Activated naive CD8-positive, alpha-beta T cell (primary cell): ENCODE results near the gene HS3ST3A1.

Source experiments
- H3K27ac Mint-ChIP-seq: one replicate; pipeline ENCODE4 v1.8.0; 2021; ENCODE audit warnings: mixed read lengths
- H3K27me3 Mint-ChIP-seq: one replicate; pipeline ENCODE4 v1.8.0; 2021; ENCODE audit warnings: mixed read lengths
- H3K36me3 Mint-ChIP-seq: one replicate; pipeline ENCODE4 v1.8.0; 2021; ENCODE audit warnings: mixed read lengths
- H3K4me1 Mint-ChIP-seq: one replicate; pipeline ENCODE4 v1.8.0; 2021; ENCODE audit warnings: low read depth, mixed read lengths
- H3K4me3 Mint-ChIP-seq: one replicate; pipeline ENCODE4 v1.8.0; 2021; ENCODE audit warnings: mild to moderate bottlenecking, mixed read lengths
- H3K9me3 Mint-ChIP-seq: one replicate; pipeline ENCODE4 v1.8.0; 2021; ENCODE audit warnings: low read depth, mixed read lengths

Gene HS3ST3A1

DNA sequence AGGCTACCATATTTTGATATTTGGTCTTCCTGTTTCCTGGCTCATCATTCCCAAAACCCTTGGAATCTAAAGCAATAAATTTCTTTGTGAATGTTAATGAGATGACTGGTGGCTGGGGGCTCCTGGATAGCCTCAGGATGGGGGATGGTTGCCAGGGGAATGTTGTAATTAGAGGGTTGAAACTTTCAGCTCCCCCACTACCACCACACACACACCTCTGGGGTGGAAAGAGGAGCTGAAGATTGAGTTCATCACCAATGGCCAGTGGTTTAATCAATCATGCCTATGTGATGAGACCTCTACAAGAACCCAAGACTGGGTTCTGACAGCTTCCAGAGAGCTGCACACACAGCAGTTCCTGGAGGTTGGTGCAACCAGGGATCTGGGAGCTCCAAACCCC lies 59.1 kb downstream of the HS3ST3A1 start:
- H3K4me1 Mint-ChIP-seq: no peaks in the 10 kb centered on the region
- peaks cover 17% of the 10 kb centered on the region for H3K27me3 Mint-ChIP-seq
- H3K9me3 Mint-ChIP-seq: peaks cover 3% of the 10 kb centered on the region
- H3K4me3 Mint-ChIP-seq: no peak overlapping the region
- no peak overlapping the region for H3K27ac Mint-ChIP-seq
- H3K36me3 Mint-ChIP-seq: no peaks in the 10 kb centered on the region

DNA sequence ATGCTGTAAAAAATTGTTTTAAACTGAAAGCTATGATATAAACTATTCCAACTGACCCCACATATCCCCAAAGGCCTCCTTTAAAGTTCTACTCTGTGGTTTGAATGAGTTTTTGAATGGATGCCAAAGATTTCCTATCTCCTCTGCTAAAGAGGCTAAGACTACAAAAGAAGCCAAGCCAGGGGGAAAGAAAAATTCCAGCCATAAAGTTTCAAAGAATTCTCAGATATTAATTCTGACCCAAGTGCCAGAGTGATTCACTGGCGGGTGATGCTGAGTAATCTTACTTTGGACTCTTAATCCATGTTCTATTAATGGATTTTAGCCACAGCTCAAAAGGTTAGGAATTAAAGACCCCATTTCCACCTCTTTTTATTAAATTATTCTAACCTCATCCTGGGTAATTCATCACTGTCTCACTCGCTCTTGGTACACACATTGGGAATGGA lies 60.7 kb downstream of the HS3ST3A1 start:
- H3K36me3 Mint-ChIP-seq: no peaks in the 10 kb centered on the region
- H3K9me3 Mint-ChIP-seq: peaks cover 3% of the 10 kb centered on the region
- no peak overlapping the region for H3K27ac Mint-ChIP-seq
- H3K27me3 Mint-ChIP-seq: peaks cover 18% of the 10 kb centered on the region
- H3K4me3 Mint-ChIP-seq: no peak overlapping the region
- no peaks in the 10 kb centered on the region for H3K4me1 Mint-ChIP-seq

DNA sequence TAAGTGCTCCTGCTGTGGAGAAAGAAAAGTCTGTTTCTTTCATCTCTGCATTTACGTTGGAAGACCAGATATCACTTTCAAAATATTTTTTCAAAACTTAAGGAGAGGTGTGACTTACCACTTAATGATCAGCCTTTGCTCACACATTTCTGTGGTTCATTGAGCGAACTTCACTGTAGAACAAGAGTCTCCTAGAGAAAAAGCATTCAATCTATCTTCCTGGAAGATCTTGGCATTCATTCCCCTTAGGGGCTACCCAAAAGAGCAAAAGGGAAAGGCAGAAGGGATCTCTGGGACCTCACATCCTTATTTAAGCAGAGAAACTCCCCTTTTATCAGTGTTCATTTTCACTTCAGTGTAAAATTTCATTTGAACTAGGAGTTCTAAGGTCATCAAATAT lies 61.2 kb downstream of the HS3ST3A1 start:
- H3K27me3 Mint-ChIP-seq: peaks cover 17% of the 10 kb centered on the region
- H3K4me1 Mint-ChIP-seq: no peaks in the 10 kb centered on the region
- H3K4me3 Mint-ChIP-seq: no peak overlapping the region
- H3K36me3 Mint-ChIP-seq: no peaks in the 10 kb centered on the region
- peaks cover 3% of the 10 kb centered on the region for H3K9me3 Mint-ChIP-seq
- H3K27ac Mint-ChIP-seq: no peak overlapping the region

DNA sequence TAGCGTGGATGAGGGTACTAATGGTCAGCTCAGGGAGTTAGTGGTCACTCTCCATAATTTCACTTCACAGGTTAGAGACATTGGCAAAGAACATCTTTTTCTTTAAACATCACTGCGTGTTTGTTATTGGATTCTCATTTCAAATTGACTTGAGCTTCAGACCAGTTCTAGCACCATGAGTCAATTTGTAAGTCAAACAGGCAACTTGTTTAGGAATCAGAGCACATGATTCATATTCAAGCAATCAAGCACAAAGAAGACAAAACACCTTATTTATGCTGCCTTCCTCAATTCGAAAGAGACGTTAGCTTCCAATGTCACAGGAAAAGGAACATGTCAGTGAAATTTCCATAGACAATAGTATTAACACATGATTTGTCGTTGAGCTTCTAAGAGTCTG lies 62.3 kb downstream of the HS3ST3A1 start:
- Mint-ChIP-seq H3K4me1 (no peaks in the 10 kb centered on the region), H3K4me3 (no peak overlapping the region), H3K27me3 (peaks cover 17% of the 10 kb centered on the region), H3K36me3 (no peaks in the 10 kb centered on the region), H3K27ac (no peak overlapping the region), H3K9me3 (peaks cover 3% of the 10 kb centered on the region)

DNA sequence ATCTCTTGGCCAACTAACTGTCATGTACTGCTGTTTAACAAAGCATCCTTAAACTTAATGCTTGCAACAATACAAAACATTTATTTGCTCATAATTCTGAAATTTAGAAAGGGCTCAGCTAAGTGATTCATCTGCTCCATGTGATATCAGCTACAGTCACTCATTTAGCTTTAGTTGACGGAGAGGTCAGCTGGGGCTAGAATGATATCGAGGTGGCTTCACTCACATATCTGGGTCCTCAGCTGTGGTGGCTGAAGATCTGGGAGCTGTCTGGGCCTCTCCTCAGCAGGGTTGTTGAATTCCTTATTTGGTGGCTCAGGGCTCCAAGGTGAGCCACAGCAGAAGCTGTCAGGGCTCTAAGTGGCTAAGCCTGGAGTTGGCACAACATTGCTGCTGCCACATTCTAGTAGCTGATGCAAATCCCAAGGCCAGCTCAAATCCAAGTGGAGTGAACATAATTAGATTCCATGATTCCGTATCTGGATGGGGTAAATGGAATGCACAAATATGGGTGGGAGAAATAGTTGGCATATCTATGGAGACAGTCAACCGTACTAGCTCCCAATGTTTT lies 62.8 kb downstream of the HS3ST3A1 start:
- no peaks in the 10 kb centered on the region for H3K4me1 Mint-ChIP-seq
- H3K27ac Mint-ChIP-seq: no peak overlapping the region
- peaks cover 19% of the 10 kb centered on the region for H3K27me3 Mint-ChIP-seq
- no peaks in the 10 kb centered on the region for H3K36me3 Mint-ChIP-seq
- H3K4me3 Mint-ChIP-seq: no peak overlapping the region
- H3K9me3 Mint-ChIP-seq: peaks cover 3% of the 10 kb centered on the region

DNA sequence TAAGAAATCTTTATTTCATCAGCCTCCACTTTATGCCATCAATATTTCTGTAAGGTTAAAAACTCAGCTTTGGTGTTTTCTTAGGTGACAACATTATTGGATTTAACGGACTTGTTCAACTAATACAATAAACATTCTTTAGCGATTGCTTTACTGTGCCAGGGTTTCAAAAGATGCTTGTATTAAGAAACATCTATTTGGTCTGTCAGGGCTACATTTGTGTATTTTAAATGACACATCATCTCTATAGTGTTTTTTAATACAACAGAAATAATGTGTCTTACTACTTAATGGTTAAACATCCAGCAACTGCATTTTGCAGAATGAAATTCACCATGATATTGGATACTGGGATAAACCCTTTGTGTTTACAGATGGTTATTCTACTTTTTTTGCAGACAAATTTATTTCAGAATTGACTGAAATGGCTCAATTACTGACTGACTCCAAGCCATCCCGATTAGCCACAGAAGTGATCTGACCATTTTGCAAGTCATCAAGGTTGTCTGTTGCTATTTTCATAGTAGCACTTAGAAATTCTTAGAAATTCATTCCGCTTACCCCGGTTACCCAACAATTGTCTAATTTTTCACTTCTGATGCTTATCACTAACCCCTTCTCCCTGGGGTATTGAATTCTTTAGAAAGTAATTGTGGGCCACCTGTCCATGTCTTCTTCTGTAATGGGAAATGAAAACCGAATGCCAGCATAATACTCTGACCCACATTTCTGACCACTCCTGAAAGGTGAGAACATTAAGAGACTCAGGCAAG lies 63.7 kb downstream of the HS3ST3A1 start:
- H3K27ac Mint-ChIP-seq: no peak overlapping the region

DNA sequence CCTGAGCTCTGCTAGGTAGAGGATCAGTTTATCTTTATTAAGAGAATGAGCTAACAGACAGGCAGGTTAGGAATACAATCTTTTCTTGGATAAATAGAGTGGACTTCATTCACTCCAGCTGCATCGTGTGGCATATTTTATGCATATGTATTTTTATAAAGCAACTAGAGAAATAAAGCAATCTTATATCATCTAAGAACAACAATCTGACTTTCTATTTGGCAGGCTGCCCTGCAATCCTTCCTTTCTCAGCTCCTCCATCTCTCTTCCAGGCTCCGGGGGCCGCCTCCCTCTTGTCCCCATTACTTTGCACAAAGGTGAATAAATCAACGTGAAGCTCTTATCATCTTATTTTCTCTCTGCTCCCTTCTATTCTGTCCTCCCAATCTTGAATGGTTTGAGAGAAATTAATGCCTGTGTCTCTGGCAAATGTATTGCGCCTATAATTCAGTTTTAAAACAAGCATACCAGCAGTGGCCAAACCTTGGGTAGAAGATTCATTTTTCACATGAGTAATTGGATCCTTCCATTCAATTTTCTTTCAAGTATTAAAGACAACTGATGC lies 64.5 kb downstream of the HS3ST3A1 start:
- H3K27ac Mint-ChIP-seq: no peak overlapping the region
- no peak overlapping the region for H3K4me3 Mint-ChIP-seq

More for the DNA sequence above, 63.7 kb downstream of the HS3ST3A1 start:
- H3K4me3 Mint-ChIP-seq: no peak overlapping the region
- H3K9me3 Mint-ChIP-seq: peaks cover 3% of the 10 kb centered on the region
- H3K4me1 Mint-ChIP-seq: no peaks in the 10 kb centered on the region
- H3K27me3 Mint-ChIP-seq: peaks cover 18% of the 10 kb centered on the region
- no peaks in the 10 kb centered on the region for H3K36me3 Mint-ChIP-seq

DNA sequence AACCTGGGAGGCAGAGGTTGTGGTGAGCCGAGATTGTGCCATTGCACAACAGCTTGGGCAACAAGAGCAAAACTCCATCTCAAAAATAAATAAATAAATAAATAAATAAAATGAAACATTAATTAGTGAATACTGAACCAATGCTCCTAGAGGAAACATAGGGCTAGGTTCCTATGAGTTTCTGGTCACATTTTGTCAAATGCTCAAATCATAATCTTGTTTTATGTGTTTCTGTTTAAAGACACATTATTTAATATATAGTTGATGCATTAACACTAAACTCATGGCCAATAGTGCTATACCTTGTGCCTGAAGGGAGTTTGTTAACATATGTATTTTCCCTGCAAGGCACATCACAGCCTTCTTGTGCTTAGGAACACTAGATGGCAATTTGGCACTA lies 66.8 kb downstream of the HS3ST3A1 start:
- H3K36me3 Mint-ChIP-seq: no peaks in the 10 kb centered on the region
- peaks cover 14% of the 10 kb centered on the region for H3K27me3 Mint-ChIP-seq
- no peaks in the 10 kb centered on the region for H3K4me1 Mint-ChIP-seq
- H3K9me3 Mint-ChIP-seq: peaks cover 3% of the 10 kb centered on the region
- H3K4me3 Mint-ChIP-seq: no peak overlapping the region
- no peak overlapping the region for H3K27ac Mint-ChIP-seq

More for the DNA sequence above, 64.5 kb downstream of the HS3ST3A1 start:
- H3K9me3 Mint-ChIP-seq: peaks cover 3% of the 10 kb centered on the region
- no peaks in the 10 kb centered on the region for H3K4me1 Mint-ChIP-seq
- peaks cover 16% of the 10 kb centered on the region for H3K27me3 Mint-ChIP-seq
- H3K36me3 Mint-ChIP-seq: no peaks in the 10 kb centered on the region

DNA sequence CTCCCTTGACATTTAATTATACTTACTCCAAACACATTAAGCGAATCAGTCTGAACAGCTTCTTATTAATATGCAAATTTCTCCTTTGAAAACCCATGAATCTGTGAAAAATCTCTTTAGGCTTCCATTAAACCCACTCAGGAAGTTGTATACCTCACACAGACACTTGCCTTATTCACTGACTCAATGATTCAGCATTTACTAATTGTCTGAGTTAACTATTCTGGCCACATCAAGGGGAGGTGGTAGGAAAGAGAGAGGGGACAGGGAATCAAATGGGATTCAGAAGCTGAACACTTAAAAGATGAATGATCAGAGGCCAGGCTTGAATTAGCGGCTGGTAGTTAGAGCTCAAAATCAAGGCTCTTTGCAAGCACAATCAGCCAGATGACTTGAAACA lies 70.0 kb downstream of the HS3ST3A1 start:
- no peaks in the 10 kb centered on the region for H3K9me3 Mint-ChIP-seq
- no peak overlapping the region for H3K4me3 Mint-ChIP-seq
- H3K27me3 Mint-ChIP-seq: peaks cover 16% of the 10 kb centered on the region
- no peaks in the 10 kb centered on the region for H3K36me3 Mint-ChIP-seq
- no peak overlapping the region for H3K27ac Mint-ChIP-seq
- no peaks in the 10 kb centered on the region for H3K4me1 Mint-ChIP-seq

DNA sequence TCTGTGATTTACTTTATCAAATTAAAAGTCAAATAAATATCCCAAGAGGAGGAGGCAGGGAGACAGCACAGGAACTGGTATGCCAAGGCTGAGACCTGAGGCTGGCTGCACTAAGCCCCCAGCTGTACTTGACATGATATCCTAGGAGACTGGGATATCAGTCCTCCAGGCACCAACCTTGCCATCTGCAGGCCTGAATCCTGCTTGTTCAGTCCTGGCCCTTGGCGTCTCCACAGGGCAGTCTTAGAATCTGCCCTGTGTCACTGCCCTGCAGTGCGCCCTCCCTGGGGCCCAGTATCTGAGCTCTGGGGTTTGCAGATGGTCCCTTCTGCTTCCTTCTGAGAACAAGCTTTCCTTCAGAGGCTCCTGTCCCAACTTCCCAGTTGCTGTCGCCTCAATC lies 75.9 kb downstream of the HS3ST3A1 start:
- Mint-ChIP-seq H3K4me3 (no peak overlapping the region), H3K27me3 (peaks cover 12% of the 10 kb centered on the region), H3K9me3 (no peaks in the 10 kb centered on the region), H3K27ac (no peak overlapping the region), H3K4me1 (no peaks in the 10 kb centered on the region), H3K36me3 (no peaks in the 10 kb centered on the region)

DNA sequence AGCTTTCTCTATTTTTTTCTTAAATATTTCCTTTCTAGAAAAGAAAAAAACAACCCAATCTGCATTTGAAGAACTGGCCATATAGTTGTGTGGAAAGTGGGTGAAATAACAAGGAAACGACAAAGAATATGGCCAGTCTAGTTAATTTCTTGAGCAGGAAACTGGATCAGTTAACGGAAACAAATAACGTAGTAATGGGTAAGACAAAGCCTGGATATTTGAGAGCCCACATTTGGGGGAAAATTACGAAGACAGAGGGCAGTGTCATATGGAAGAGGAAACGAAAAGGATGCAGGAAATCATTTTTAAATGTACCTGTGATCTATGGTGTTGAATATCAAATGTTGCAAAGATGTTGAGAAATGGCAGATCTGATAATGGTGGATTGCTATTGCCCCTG lies 78.6 kb downstream of the HS3ST3A1 start:
- Mint-ChIP-seq H3K9me3 (no peaks in the 10 kb centered on the region), H3K27ac (no peak overlapping the region), H3K27me3 (peaks cover 6% of the 10 kb centered on the region), H3K4me3 (no peak overlapping the region), H3K36me3 (no peaks in the 10 kb centered on the region), H3K4me1 (no peaks in the 10 kb centered on the region)

DNA sequence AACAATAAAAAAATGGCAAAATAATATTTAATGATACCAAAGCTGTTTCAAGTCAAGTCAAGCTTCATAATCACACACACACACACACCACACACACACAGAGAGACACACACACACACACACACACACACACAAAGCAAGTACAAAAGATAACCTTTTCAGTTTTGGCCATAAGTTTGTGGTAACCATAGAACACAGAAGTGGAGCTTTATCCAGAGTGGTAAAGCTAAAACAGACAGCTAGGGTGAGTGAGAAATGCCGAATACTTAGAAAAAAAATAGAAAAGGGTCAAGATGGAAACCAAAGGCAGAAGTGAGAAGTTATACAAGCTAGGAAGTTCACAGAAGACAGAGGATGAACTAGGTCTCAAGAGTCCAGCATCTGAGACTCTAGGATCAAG lies 79.0 kb downstream of the HS3ST3A1 start:
- no peaks in the 10 kb centered on the region for H3K36me3 Mint-ChIP-seq
- no peaks in the 10 kb centered on the region for H3K9me3 Mint-ChIP-seq
- no peaks in the 10 kb centered on the region for H3K4me1 Mint-ChIP-seq
- H3K27ac Mint-ChIP-seq: no peak overlapping the region
- H3K4me3 Mint-ChIP-seq: no peak overlapping the region
- peaks cover 6% of the 10 kb centered on the region for H3K27me3 Mint-ChIP-seq

DNA sequence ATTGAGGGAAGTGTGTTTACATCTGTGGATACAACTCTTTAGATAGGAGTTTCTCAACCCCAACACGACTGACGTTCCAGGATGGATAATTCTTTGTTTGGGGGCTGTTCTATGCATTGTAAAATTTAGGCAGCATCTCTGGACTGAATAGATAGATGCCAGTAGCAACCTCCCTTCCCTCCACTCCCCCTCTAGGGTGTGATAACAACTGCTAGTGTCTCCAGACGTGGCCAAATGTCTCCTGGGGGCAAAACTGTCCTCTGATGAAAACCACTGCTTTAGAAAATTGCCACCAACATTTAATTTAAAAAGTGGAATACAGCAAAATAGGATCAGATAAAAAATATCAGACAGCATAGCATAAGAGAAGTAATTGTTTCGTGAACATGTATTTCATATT lies 79.9 kb downstream of the HS3ST3A1 start:
- no peaks in the 10 kb centered on the region for H3K4me1 Mint-ChIP-seq
- H3K27me3 Mint-ChIP-seq: peaks cover 1% of the 10 kb centered on the region
- no peak overlapping the region for H3K27ac Mint-ChIP-seq
- no peaks in the 10 kb centered on the region for H3K36me3 Mint-ChIP-seq
- no peaks in the 10 kb centered on the region for H3K9me3 Mint-ChIP-seq
- H3K4me3 Mint-ChIP-seq: no peak overlapping the region

DNA sequence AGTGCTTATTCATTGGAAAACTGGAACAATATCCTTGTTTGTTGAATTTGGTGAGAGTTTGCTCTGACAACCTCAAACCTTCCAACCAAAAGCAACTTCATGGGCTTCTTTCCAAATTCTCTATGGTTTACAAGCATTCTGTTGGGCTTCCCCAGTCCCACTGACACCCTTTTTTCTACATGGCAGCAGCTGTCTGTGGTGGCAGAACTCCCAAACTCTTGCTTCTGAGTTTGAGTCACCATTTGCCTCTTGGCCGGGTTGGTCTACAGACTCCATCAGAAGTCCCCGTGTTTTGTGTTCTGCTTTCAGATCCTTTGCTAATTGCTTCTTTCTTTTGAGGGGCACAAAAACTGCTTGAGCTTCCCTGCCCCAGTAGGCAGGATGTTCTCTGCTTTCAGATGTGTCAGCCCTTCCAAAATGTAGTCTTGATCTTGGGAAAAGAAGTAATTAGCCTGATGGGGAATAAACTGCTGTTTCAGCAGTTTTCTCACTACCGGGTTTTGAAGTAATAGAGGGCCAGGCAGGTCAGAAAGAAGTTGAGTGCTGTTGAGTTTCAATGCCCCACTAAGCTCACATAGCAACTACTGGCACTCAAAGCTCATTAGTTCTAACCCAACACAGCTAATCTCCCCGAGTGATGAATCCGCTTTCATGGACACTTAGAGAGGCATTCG lies 80.7 kb downstream of the HS3ST3A1 start:
- no peaks in the 10 kb centered on the region for H3K36me3 Mint-ChIP-seq
- H3K9me3 Mint-ChIP-seq: no peaks in the 10 kb centered on the region
- no peak overlapping the region for H3K4me3 Mint-ChIP-seq
- peaks cover 1% of the 10 kb centered on the region for H3K27me3 Mint-ChIP-seq
- H3K4me1 Mint-ChIP-seq: no peaks in the 10 kb centered on the region
- H3K27ac Mint-ChIP-seq: no peak overlapping the region

DNA sequence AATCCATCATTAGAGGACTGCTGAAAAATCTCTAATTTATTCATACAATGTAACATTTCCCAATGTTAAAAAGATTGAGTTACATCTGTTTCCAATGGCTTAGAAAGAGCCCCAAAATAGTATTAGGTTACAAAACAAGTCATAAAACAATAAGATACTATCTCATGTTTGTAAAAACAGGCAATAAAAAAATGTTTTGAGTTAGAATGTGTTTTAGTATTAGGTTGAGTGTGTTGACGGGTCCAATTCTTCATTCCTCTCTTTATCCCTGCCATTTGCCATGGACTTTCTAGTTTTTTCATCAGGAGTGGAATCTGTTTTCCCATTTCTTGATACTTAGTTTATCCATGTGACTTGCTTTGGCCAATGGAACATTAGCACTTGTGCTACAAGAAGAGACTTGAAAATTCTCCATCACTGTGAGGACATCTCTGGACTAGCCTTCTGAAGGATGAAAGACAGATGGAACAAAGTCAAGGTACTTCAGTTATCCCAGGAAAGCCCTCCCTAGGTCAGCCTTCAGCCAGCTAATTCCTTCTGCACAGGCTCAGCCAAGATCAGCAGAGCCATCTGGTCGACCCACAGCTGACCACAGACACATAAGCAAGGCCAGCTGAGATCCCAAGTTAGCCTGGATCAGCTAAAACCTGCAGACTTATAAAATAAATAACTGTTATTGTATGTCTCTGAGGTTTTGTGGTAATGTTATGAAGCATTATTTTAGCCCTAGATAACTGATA lies 83.3 kb downstream of the HS3ST3A1 start:
- no peak overlapping the region for H3K4me3 Mint-ChIP-seq
- peaks cover 3% of the 10 kb centered on the region for H3K27me3 Mint-ChIP-seq
- no peaks in the 10 kb centered on the region for H3K4me1 Mint-ChIP-seq
- no peaks in the 10 kb centered on the region for H3K9me3 Mint-ChIP-seq
- H3K27ac Mint-ChIP-seq: no peak overlapping the region
- H3K36me3 Mint-ChIP-seq: no peaks in the 10 kb centered on the region
